Chondrocyte (in vitro differentiated cells): ENCODE data around the gene ARHGAP32. TPM values are rescaled to one million over a fixed set of nuclear protein-coding genes. Genes with fewer than 3 reads are reported as not detected.
A peak's percentile ranks its signal among the peaks of the same experiment; 100 is the strongest.

Experiments
- DNase-seq: peaks from one replicate; pipeline ENCODE4 v3.0.0; 2021; ENCODE audit warnings: mixed read lengths, low spot score
- H3K27ac Mint-ChIP-seq: one replicate; pipeline ENCODE4 v1.8.0; 2021; ENCODE audit warnings: mild to moderate bottlenecking, moderate library complexity, mixed read lengths; ENCODE audit not compliant: unreplicated experiment
- H3K27me3 Mint-ChIP-seq: 2 replicates; pipeline ENCODE4 v1.8.0; 2021; ENCODE audit warnings: low read depth, mixed read lengths
- H3K36me3 Mint-ChIP-seq: 2 replicates; pipeline ENCODE4 v1.8.0; 2021; ENCODE audit warnings: low read depth, mixed read lengths
- H3K4me1 Mint-ChIP-seq: 2 replicates; pipeline ENCODE4 v1.8.0; 2021; ENCODE audit warnings: low read depth, mild to moderate bottlenecking, mixed read lengths
- H3K4me3 Mint-ChIP-seq: one replicate; pipeline ENCODE4 v1.8.0; 2021; ENCODE audit warnings: mild to moderate bottlenecking, moderate library complexity, mixed read lengths; ENCODE audit not compliant: unreplicated experiment
- H3K9me3 Mint-ChIP-seq: 2 replicates; pipeline ENCODE4 v1.8.0; 2021; ENCODE audit warnings: low read depth, mixed read lengths
- total RNA-seq: library from RNA; stranded (reverse); gene quantifications from 3 replicates; pipeline ENCODE4 v1.2.1, GENCODE V29; 2021
- TF ChIP-seq, protein P1 (sequence below): fragments of 200-600 bp; sonication (generic); IDR thresholded peaks from 2 replicates; pipeline ENCODE4 v1.5.0; 2021; ENCODE audit warnings: antibody characterized with exemption, mild to moderate bottlenecking, moderate library complexity

The ARHGAP32 gene
- total RNA-seq, 1 donor from 2014 or later, result 15.8 TPM

DNA sequence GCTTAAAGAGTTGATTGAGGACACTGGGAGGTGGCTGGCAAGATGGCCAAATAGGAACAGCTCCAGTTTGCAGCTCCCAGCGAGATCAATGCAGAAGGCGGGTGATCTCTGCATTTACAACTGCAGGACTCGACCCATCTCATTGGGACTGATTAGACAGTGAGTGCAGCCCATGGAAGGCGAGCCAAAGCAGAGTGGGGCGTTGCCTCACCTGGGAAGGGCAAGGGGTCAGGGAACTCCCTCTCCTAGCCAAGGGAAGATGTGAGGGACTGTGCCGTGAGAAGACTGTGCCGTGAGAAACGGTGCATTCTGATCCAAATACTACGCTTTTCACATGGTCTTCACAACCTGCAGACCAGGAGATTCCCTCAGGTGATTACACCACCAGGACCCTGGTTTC is 36.4 kb downstream of the ARHGAP32 start:
- DNase-seq, result no peak
- Mint-ChIP-seq H3K36me3 (peaks cover 11% of the 10 kb centered on the region), H3K9me3 (peaks cover 44% of the 10 kb centered on the region), H3K4me1 (peaks cover 28% of the 10 kb centered on the region), H3K27me3 (no peaks in the 10 kb centered on the region), H3K27ac (no peak overlapping the region), H3K4me3 (no peak overlapping the region)
- TF ChIP-seq, protein P1, sequence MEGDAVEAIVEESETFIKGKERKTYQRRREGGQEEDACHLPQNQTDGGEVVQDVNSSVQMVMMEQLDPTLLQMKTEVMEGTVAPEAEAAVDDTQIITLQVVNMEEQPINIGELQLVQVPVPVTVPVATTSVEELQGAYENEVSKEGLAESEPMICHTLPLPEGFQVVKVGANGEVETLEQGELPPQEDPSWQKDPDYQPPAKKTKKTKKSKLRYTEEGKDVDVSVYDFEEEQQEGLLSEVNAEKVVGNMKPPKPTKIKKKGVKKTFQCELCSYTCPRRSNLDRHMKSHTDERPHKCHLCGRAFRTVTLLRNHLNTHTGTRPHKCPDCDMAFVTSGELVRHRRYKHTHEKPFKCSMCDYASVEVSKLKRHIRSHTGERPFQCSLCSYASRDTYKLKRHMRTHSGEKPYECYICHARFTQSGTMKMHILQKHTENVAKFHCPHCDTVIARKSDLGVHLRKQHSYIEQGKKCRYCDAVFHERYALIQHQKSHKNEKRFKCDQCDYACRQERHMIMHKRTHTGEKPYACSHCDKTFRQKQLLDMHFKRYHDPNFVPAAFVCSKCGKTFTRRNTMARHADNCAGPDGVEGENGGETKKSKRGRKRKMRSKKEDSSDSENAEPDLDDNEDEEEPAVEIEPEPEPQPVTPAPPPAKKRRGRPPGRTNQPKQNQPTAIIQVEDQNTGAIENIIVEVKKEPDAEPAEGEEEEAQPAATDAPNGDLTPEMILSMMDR, result no peak

DNA sequence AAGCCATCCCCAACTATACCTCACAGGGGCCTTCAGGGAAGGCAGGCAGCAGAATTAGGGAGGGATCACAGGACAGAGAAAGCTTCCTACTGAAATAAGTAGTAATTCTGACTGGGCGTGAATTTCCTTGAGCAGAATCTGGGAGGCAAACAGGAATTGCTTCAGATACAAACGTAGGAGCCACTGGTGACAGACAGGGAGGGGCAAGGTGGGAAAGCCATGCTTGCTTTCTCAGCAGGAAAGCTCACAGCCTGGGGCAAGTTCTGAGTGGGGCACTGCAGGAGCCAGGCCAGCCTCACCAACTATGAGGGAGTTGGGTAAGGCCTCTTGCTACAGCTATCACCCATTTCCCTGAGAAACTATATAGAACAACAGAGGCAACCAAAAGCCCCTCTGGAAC is 43.6 kb downstream of the ARHGAP32 start:
- peaks cover 8% of the 10 kb centered on the region for H3K36me3 Mint-ChIP-seq
- peaks cover 56% of the 10 kb centered on the region for H3K4me1 Mint-ChIP-seq
- TF ChIP-seq, protein P1, result no peak
- no peak for DNase-seq
- H3K4me3 Mint-ChIP-seq, result no peak overlapping the region
- no peaks in the 10 kb centered on the region for H3K27me3 Mint-ChIP-seq
- peaks cover 37% of the 10 kb centered on the region for H3K9me3 Mint-ChIP-seq
- peak overlapping the region; percentile 76 for H3K27ac Mint-ChIP-seq

DNA sequence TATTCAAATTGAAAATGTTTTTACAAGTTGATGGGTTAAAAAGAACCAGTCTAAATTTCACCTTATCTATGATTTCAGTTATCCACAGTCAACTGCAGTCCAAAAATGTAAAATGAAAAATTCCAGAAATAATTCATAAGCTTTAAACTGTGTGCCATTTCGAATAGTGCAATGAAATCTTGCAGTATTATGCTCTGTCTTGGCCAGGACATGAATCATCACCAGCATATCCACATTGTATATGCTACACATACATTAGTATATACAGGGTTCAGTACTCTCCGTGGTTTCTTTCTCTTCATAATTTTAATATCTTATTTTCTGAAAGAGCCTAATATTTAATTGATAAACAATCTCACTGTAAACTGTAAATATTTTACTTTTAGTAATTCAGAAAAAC is 45.9 kb downstream of the ARHGAP32 start:
- H3K27ac Mint-ChIP-seq, result peak overlapping the region; percentile 82
- no peaks in the 10 kb centered on the region for H3K27me3 Mint-ChIP-seq
- H3K4me3 Mint-ChIP-seq, result no peak overlapping the region
- peaks cover 66% of the 10 kb centered on the region for H3K4me1 Mint-ChIP-seq
- no peak for DNase-seq
- TF ChIP-seq, protein P1, result no peak
- no peaks in the 10 kb centered on the region for H3K36me3 Mint-ChIP-seq
- H3K9me3 Mint-ChIP-seq, result peaks cover 17% of the 10 kb centered on the region

DNA sequence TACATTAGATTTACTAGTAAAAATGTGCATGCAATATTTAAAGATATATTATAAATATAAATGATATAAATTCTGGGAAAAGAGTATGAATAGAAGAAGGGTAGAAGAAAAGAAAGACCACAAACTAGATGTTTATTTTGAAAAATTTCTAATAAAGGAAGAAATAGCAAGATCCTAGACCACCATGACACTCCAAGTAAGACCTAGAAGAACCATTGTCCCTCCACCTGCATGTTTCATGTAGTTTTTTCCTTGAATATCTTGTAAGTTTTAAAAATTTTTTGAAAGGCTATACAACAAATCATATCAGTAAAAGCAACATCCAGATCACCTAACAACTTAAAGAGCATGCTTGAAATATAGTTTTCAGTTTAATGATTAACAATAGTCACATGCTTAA is 46.8 kb downstream of the ARHGAP32 start:
- H3K4me1 Mint-ChIP-seq, result peaks cover 75% of the 10 kb centered on the region
- H3K4me3 Mint-ChIP-seq, result no peak overlapping the region
- H3K27me3 Mint-ChIP-seq, result no peaks in the 10 kb centered on the region
- no peak for DNase-seq
- peaks cover 8% of the 10 kb centered on the region for H3K9me3 Mint-ChIP-seq
- TF ChIP-seq, protein P1, result no peak
- H3K36me3 Mint-ChIP-seq, result no peaks in the 10 kb centered on the region
- H3K27ac Mint-ChIP-seq, result peak overlapping the region; percentile 82

DNA sequence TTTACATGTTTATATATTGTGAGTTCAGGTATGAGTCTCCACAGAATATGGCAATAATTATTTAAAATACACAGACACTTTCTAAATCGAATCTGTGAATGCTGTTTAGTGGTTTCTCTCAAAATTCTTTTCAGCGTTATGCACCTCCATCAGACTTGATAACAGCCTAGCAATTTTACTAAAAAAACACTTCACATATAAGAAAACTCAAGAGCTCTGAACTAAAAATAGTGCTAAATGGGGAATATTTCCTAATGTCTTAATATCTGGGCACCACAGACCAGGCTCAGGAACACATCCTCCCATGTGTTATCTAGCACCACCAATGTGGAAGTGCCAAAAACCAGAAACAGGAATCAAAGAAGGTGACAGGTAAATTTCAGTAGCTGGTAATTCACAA is 47.9 kb downstream of the ARHGAP32 start:
- Mint-ChIP-seq H3K4me1 (peaks cover 75% of the 10 kb centered on the region), H3K4me3 (peak overlapping the region; percentile 7), H3K9me3 (peaks cover 2% of the 10 kb centered on the region), H3K36me3 (no peaks in the 10 kb centered on the region), H3K27ac (peak overlapping the region; percentile 97), H3K27me3 (no peaks in the 10 kb centered on the region)
- no peak for DNase-seq
- TF ChIP-seq, protein P1, result no peak
